GM12872 (cell line): Measurements from ENCODE around the gene MRPS33.

Experiments used
- TF ChIP-seq, protein P1 (sequence below): IDR thresholded peaks from 3 replicates; pipeline ENCODE4 v1.5.1; 2011; ENCODE audit warnings: low read depth, mild to moderate bottlenecking, low read length, moderate library complexity; ENCODE audit not compliant: insufficient read depth

Gene MRPS33

DNA sequence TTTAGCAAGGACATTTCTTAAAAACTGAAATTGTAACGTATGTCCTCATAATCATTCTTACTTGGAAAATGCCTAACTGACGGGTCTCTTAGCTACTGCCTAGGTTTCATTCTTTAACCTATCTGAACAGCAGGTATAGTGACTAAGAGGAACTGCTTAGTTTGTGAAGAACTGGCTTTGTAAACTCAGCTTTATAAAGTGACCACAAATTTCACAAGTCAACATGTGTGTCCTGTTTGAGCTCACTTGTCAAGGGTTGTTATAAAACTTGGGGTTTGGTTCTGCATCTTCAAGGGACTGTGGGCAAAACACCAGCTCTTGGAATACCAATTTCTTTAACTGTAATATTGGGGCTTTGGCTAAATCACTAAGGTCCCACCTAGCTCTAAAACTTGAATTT is 32.2 kb downstream of the MRPS33 start:
- TF ChIP-seq, protein P1, sequence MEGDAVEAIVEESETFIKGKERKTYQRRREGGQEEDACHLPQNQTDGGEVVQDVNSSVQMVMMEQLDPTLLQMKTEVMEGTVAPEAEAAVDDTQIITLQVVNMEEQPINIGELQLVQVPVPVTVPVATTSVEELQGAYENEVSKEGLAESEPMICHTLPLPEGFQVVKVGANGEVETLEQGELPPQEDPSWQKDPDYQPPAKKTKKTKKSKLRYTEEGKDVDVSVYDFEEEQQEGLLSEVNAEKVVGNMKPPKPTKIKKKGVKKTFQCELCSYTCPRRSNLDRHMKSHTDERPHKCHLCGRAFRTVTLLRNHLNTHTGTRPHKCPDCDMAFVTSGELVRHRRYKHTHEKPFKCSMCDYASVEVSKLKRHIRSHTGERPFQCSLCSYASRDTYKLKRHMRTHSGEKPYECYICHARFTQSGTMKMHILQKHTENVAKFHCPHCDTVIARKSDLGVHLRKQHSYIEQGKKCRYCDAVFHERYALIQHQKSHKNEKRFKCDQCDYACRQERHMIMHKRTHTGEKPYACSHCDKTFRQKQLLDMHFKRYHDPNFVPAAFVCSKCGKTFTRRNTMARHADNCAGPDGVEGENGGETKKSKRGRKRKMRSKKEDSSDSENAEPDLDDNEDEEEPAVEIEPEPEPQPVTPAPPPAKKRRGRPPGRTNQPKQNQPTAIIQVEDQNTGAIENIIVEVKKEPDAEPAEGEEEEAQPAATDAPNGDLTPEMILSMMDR = no peak

DNA sequence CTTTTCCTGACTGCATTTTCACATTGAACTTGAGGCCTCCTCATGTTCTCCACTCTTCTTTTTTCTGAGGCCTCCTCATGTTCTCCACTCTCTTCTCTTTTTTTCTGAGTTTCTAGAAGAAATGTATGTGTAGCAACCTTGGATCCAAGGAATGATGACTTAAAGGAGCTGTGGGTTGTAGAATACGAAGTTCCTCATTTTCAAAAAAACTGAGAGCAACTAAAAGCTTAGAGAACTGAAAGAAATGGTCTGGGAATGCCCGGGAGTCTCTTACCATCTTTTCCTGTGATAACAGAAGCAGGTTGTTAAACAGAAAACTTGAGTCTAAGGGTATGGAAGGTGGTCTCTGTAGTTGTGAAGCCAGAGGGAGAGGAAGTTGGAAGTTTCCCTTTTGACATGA is 32.8 kb downstream of the MRPS33 start:
- TF ChIP-seq, protein P1 = no peak

DNA sequence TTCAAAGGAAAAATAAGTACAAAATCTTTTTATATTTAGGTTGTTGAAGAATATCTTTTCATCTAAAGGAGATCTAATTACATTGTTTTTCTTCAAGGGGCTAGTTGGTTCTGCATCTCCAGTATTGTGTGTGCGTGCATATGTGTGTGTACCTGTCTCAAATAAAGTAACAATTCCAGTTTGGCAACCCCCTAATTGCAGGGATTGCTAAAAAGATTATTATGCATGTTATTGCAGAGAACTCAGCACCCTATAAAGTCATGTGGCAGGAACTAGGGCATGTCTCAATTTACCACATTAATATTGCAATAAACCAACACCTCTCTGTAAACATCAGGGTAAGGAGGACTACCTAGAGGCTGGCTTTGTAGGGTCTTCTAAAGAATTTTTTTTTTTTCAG is 37.0 kb downstream of the MRPS33 start:
- TF ChIP-seq, protein P1 = no peak

DNA sequence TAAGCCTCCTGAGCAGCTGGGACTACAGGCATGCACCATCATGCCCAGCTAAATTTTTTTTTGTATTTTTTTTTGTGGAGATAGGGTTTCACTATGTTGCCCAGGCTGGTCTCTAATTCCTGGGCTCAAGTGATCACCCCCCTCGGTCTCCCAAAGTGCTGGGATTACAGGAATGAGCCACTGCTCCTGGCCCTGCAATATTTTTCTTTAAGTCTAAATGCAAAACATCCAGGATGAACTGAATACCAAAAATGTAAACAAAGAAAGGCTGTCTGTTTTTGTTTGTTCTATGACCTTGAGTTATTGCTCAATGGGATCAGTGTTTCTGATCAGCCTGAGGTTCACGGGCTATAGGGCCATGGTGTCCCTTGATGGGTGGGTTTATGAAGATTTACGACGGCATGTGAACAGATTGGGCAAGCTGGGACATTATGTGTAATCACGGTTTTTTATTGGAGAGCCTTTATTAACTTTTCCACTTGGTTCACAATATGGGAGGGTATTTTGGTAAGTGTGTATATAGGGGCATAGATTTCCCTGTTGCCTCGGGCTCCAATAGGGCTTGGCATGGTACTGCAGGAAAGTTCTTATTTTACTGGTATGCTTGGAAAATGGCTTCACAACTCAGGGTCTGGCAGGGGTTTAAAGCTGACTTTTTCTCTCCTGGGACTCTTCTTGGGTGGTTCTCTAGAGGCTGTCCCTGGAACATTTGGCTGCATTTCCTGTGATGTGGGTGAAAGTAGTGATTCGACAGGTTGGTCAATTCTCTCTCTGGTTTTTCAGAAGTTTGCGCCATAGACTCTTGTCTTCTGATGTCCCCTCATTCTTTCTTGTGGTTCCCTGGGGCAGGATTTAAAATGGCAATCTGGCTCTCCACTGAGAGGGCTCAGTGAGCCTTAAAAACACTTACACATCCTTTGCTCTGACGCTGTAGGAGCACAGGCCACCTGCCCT is 41.6 kb downstream of the MRPS33 start:
- TF ChIP-seq, protein P1 = no peak

DNA sequence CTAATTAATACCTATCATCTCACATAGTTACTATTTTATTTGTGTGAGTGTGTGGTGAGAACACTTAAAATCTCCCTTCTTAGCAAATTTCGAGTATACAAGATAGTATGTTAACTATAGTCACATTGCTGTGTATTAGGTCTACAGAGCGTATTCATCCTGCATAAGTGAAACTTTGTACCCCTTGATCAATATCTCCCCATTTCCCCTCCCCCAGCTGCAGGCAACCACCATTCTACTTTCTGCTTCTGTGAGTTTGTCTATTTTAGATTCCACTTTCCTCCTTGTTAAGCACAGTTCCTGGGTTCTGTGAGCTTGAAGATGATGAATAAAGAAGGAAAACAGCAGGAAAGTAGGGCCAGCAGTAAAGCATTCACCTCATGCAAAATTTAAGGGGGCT is 42.4 kb downstream of the MRPS33 start:
- TF ChIP-seq, protein P1 = no peak

DNA sequence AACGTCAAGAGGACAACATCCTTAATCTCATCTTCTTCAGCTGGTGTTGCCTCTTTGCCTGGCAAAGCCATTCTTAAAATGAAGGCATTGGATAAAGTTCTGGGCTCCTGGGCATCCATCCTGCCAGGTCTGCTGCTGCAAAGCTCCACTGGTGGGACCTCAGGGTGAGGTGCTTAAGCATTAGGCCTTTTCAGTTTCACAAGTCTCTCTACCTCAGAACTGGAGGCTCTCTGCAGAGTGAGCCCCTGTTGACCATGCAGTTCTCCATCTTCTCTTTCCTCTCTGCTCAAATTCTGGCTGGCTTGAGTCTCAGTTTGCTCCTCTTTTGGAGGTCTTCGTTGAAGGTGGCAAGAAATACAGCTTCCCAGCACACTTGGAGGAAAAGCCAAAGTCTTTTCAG is 47.3 kb downstream of the MRPS33 start:
- TF ChIP-seq, protein P1 = no peak

DNA sequence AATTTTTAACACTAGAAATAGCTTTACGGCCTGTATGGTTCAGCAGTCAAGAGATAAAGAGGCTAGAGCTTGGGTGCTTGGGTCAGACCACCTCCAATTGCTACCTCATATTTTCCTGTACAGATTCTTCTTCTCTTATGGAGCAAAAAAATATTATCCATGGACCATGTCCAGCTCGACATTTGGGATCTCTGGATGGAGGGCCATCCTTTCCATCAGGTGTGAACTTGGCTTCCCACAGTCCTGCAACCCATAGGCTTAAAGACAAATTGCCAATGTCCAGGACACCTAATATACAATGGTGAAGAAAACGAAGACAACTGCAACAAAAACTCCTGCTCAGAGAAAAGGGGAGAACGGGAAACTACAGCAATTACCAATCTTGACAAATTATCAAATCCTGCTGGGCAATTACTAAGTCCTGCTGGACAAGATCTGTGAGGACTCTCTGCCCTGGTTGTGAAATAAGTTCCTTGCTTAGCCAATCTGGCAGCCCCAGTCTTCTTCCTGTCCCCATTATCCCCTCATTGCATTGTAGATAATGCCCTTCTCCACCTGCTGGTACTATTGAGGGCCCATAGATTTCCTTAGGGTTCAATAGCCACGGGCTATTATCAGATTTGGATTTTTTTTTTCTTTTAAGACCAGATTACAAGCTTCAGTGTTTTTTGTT is 48.1 kb downstream of the MRPS33 start:
- TF ChIP-seq, protein P1 = no peak
